Stimulated activated CD8-positive, alpha-beta memory T cell treated with anti-CD3 and anti-CD28 coated beads, Interleukin-15, amount 100 ng/mL, for 1 hour (primary cell): ENCODE results near the gene CD37.

Source experiments
- DNase-seq: peaks from one replicate; pipeline ENCODE4 v3.0.0-alpha.2; 2020; ENCODE audit warnings: low read depth

CD37 gene

GRCh38 chr19:49378512-49378911 is 43.3 kb downstream of the CD37 start:
- no peak for DNase-seq

- no peak for DNase-seq
Observed at GRCh38 chr19:49380391-49380790, 45.2 kb downstream of the CD37 start.

- DNase-seq = no peak
Observed at GRCh38 chr19:49382639-49383038, 47.4 kb downstream of the CD37 start.

- no peak for DNase-seq
Observed at GRCh38 chr19:49383599-49383998, 48.4 kb downstream of the CD37 start.

- DNase-seq = peak; percentile 75
Observed at GRCh38 chr19:49387936-49388372, 52.7 kb downstream of the CD37 start, which contains the start of gene KASH5. Gene KASH5, plus strand, starts transcription at chr19:49388249. Its CDS starts 2,635 bp downstream, at chr19:49390884.

- no peak for DNase-seq
Observed at GRCh38 chr19:49389406-49389805, 54.2 kb downstream of the CD37 start.
